Thyroid gland (tissue), 4 donors: ENCODE measurements around the gene AKT1.

Source experiments
- POLR2A ChIP-seq, 2 donors: fragments of 450-650 bp; IDR thresholded peaks; one replicate each; pipeline ENCODE4 v1.6.1; 2017; ENCODE audit warnings: antibody characterized with exemption in 2 of 2, mild to moderate bottlenecking in 2 of 2, moderate library complexity in 1 of 2
- TF ChIP-seq, protein P1 (sequence below), 6 experiments: fragments of 200-600 bp in 3 of 6; fragments of 450-650 bp in 3 of 6; sonication (generic) in 3 of 6; IDR thresholded peaks; one replicate each; pipeline ENCODE4 v1.5.1; 2016 to 2019; ENCODE audit warnings: antibody characterized with exemption in 6 of 6, mild to moderate bottlenecking in 2 of 6, inconsistent platforms in 1 of 6, moderate library complexity in 1 of 6

GRCh38 chr14:104738375-104739019 is 57.1 kb downstream of the AKT1 start:
- TF ChIP-seq, protein P1, sequence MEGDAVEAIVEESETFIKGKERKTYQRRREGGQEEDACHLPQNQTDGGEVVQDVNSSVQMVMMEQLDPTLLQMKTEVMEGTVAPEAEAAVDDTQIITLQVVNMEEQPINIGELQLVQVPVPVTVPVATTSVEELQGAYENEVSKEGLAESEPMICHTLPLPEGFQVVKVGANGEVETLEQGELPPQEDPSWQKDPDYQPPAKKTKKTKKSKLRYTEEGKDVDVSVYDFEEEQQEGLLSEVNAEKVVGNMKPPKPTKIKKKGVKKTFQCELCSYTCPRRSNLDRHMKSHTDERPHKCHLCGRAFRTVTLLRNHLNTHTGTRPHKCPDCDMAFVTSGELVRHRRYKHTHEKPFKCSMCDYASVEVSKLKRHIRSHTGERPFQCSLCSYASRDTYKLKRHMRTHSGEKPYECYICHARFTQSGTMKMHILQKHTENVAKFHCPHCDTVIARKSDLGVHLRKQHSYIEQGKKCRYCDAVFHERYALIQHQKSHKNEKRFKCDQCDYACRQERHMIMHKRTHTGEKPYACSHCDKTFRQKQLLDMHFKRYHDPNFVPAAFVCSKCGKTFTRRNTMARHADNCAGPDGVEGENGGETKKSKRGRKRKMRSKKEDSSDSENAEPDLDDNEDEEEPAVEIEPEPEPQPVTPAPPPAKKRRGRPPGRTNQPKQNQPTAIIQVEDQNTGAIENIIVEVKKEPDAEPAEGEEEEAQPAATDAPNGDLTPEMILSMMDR (IDR thresholded peaks at IDR 0.05): no peak
- TF ChIP-seq POLR2A (IDR thresholded peaks at IDR 0.05): no peak
